Bronchial smooth muscle cell (primary cell): ENCODE data around the gene VASP. TPM values are rescaled to one million over a fixed set of nuclear protein-coding genes. Genes with fewer than 3 reads are reported as not detected.

Source experiments
- total RNA-seq: library from RNA; depleted of rRNA; stranded (reverse); fragments of >200 nt; gene quantifications from 2 replicates; pipeline ENCODE4 v1.2.1, GENCODE V29; 2014

The VASP gene
- total RNA-seq: 18.9 and 32.5 TPM in 2 replicates

DNA sequence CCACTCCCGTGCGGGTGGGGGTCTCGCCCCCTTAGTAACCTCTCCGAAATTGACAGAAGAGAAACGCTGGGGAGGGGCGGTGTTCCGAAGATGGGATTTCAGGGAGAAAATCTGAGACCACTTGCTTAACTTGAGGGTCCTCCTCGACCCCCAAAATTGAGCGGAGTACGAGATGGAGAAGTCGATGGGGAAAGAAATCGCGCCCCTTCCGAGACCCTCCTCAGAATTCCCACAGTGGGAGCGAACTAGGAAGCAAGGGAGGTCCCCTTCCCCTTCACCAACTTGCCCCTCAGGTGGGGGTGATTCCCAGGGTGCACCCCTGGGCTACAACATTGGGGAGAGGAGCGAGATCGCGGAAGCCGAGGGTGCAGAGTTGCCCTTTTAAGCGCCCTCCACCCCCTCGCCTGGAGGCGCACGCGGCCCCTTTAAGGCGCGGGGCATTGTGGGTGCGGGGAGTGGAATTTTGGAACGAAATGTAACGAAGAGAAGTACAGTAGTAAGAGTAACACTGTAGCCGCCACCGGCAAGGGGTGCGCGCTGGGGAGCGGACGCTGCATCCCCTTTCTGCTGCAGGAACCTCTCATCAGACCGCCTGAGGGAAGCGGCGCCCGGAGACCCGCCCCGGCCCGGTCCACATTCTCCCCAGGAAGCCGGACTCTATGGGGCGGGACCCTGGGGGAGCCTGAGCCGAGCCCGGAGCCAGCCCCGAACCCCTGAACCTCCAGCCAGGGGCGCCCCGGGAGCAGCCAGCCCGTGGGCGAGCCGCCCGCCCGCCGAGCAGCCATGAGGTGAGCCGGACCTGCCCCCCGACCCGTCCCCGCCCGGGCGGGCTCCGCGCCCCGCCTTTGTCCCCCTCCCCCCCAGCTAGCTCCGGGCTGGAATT, at the start of gene VASP:
Gene VASP, plus strand, starts transcription at position 491 of the 883 bp plus-strand sequence. Its CDS starts 293 bp downstream, at position 784.

DNA sequence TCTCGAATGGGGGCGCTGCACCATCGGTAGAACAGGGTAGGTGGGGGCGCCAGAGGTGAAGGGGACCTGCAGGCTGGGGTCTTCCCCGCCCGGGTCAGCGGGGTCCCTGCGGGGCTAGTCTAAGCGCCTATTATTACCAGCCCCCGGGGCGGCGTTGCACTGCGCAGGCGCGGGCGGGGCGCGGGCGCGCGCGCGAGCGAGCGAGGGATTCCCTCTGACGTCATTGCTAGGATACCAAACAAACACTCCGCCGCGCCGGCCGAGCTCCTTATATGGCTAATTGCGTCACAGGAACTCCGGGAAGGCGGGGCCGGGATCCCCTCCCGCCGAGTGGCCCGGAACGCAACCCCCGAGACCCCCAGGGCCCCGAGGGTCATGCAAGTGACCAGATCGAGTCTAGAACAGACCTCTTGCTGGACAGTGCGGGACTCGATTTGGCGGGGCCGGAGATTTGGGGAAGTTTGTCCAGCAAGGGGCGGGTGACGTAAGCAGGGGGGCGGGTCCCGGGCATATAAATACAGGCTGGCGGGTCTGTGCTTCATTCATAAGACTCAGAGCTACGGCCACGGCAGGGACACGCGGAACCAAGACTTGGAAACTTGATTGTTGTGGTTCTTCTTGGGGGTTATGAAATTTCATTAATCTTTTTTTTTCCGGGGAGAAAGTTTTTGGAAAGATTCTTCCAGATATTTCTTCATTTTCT, 39.7 kb upstream of the VASP start, which contains the start of gene FOSB:
Gene FOSB, plus strand, starts transcription at position 541 of the 703 bp plus-strand sequence. CDS start 591 bp downstream, outside the sequence.

DNA sequence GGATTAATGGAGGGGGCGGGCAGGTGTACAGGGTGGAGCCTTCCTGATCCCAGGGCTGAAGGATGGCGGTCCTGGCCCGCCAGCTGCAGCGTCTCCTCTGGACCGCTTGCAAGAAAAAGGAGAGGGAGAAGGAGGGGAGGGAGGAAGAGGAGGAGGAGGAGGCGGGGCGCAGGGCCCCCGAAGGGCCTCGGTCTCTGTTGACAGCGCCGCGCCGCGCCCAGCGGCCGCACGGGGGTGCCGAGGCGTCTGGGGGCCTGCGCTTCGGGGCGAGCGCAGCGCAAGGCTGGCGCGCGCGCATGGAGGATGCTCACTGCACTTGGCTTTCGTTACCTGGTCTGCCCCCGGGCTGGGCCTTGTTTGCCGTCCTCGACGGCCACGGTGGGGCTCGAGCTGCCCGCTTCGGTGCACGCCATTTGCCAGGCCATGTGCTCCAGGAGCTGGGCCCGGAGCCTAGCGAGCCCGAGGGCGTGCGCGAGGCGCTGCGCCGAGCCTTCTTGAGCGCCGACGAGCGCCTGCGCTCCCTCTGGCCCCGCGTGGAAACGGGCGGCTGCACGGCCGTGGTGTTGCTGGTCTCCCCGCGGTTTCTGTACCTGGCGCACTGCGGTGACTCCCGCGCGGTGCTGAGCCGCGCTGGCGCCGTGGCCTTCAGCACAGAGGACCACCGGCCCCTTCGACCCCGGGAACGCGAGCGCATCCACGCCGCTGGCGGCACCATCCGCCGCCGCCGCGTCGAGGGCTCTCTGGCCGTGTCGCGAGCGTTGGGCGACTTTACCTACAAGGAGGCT, 8.7 kb upstream of the VASP start, which contains the start of gene PPM1N:
Gene PPM1N, plus strand, starts transcription at position 33 of the 785 bp plus-strand sequence. Its CDS starts 30 bp downstream, at position 63.

Other genes with a start within 250 kb of the VASP start
- not detected in 2 replicates for gene CKM, start 184.6 kb upstream of the VASP start, total RNA-seq
- gene KLC3, start 166.7 kb upstream of the VASP start, total RNA-seq: 0.16 TPM in 1 of 2 replicates, not detected in the other
- gene ERCC2, start 136.9 kb upstream of the VASP start, total RNA-seq: 12.5 and 13.2 TPM in 2 replicates
- 0.60 and 1.3 TPM in 2 replicates for gene PPP1R13L, start 102.4 kb upstream of the VASP start, total RNA-seq
- gene POLR1G, start 100.8 kb upstream of the VASP start, total RNA-seq: 1.5 and 2.0 TPM in 2 replicates
- 45.9 and 58.8 TPM in 2 replicates for gene ERCC1, start 83.6 kb upstream of the VASP start, total RNA-seq
- gene FOSB, start 39.5 kb upstream of the VASP start, total RNA-seq: 0.79 and 1.1 TPM in 2 replicates
- gene RTN2, start 10.4 kb upstream of the VASP start, total RNA-seq: 8.5 and 12.1 TPM in 2 replicates
- gene PPM1N, start 9.0 kb upstream of the VASP start, total RNA-seq: 5.5 and 7.5 TPM in 2 replicates
- 2.7 and 3.5 TPM in 2 replicates for gene OPA3, start 77.3 kb downstream of the VASP start, total RNA-seq
- gene GPR4, start 94.7 kb downstream of the VASP start, total RNA-seq: under 0.01 TPM in 1 of 2 replicates, not detected in the other
- 31.2 and 48.1 TPM in 2 replicates for gene EML2, start 131.9 kb downstream of the VASP start, total RNA-seq
- 0.09 and 0.16 TPM in 2 replicates for gene GIPR, start 160.7 kb downstream of the VASP start, total RNA-seq
- gene SNRPD2, start 184.5 kb downstream of the VASP start, total RNA-seq: 843 and 916 TPM in 2 replicates
- gene QPCTL, start 185.2 kb downstream of the VASP start, total RNA-seq: 1.6 and 5.8 TPM in 2 replicates
- 2.4 and 2.6 TPM in 2 replicates for gene FBXO46, start 223.4 kb downstream of the VASP start, total RNA-seq
- not detected in 2 replicates for gene MEIOSIN, start 226.0 kb downstream of the VASP start, total RNA-seq